Left lung (tissue), 10 donors: ENCODE data around the gene PCNT. TPM values are rescaled to one million over a fixed set of nuclear protein-coding genes. Genes with fewer than 3 reads are reported as not detected.

Experiments used
- ATAC-seq: fragments of 200-7000 bp; cut with Tn5 transposase; one replicate; pipeline ENCODE4 v1.9.1; 2020; ENCODE audit warnings: moderate library complexity
- DNase-seq, 4 donors: peaks; one replicate each; pipeline ENCODE4 v3.0.0-alpha.2; 2013 to 2020
- H3K27ac ChIP-seq, 2 donors: fragments of 200-600 bp; sonication (generic) in 1 of 2; one replicate each; pipeline versions ENCODE4 v1.5.0 to v1.8.0; 2020 to 2021
- H3K27me3 ChIP-seq, 2 donors: fragments of 200-600 bp; sonication (generic) in 1 of 2; one replicate each; pipeline versions ENCODE4 v1.5.0 to v1.8.0; 2020 to 2021
- H3K36me3 ChIP-seq, 2 donors: fragments of 200-600 bp; sonication (generic) in 1 of 2; one replicate each; pipeline versions ENCODE4 v1.5.0 to v1.8.0; 2020 to 2021
- H3K4me1 ChIP-seq, 2 donors: fragments of 200-600 bp; one replicate each; pipeline ENCODE4 v1.8.0; 2021
- H3K4me3 ChIP-seq, 2 donors: fragments of 200-600 bp; sonication (generic) in 1 of 2; one replicate each; pipeline versions ENCODE4 v1.5.0 to v1.8.0; 2020 to 2021; ENCODE audit warnings: mild to moderate bottlenecking in 1 of 2
- H3K9me3 ChIP-seq, 2 donors: fragments of 200-600 bp; sonication (generic) in 1 of 2; one replicate each; pipeline versions ENCODE4 v1.5.0 to v1.8.0; 2020 to 2021
- CTCF ChIP-seq, 2 donors: fragments of 200-600 bp; sonication (generic) in 1 of 2; IDR thresholded peaks; one replicate each; pipeline versions ENCODE4 v1.5.0 to v1.8.0; 2021; ENCODE audit warnings: antibody characterized with exemption in 2 of 2
- intact Hi-C, 2 donors: fragments of 100-400 bp; cut with DNase I; formaldehyde crosslinking; loops; one replicate each; pipeline versions ENCODE4 v1.11.2 to v1.14.2; 2022
- polyA plus RNA-seq, 6 donors: library from polyadenylated mRNA; unstranded; fragments of 120-200 nt; gene quantifications; one replicate each; pipeline ENCODE4 v1.2.1, GENCODE V29; 2013; ENCODE audit not compliant: insufficient read length in 6 of 6
- total RNA-seq, 2 donors: library from RNA; stranded (reverse); fragmentation: NEBNext Ultra II Directional; extraction: Animal tissue kit (Norgen Biotek cat#: 25700); gene quantifications; one replicate each; pipeline ENCODE4 v1.2.1, GENCODE V29; 2021
- donor health status: DM: no; HTN: yes; CAD: no.
- donor health status: DM: no; HTN: no; CAD: no.

The PCNT gene
- total and polyA plus RNA-seq, 8 donors, result 25.7 to 35.4 (median 32.4) TPM

- no peaks in the 10 kb centered on the region for H3K36me3 ChIP-seq
- TF ChIP-seq CTCF (IDR thresholded peaks at IDR 0.05), result no peak
- H3K4me1 ChIP-seq, result peaks cover 22 to 49% of the 10 kb centered on the region in 2 donors
- H3K27ac ChIP-seq, result peak overlapping the region in 1 of 2 donors; percentile 33
- ATAC-seq, result no peak
- DNase-seq, result peak in 1 of 4 donors; percentile 44
- H3K27me3 ChIP-seq, result no peaks in the 10 kb centered on the region
- H3K4me3 ChIP-seq, result no peak overlapping the region
- intact Hi-C loops, result no loop called here
- no peaks in the 10 kb centered on the region for H3K9me3 ChIP-seq
These were observed 131.8 kb downstream of the PCNT start for GRCh38 chr21:46455575-46456385.

- Histone ChIP-seq H3K4me1 (peaks cover 22 to 58% of the 10 kb centered on the region in 2 donors), H3K4me3 (no peak overlapping the region), H3K36me3 (no peaks in the 10 kb centered on the region), H3K27me3 (no peaks in the 10 kb centered on the region), H3K9me3 (no peaks in the 10 kb centered on the region), H3K27ac (no peak overlapping the region)
- ATAC-seq, result no peak
- no peak for TF ChIP-seq CTCF (IDR thresholded peaks at IDR 0.05)
- intact Hi-C loops, result no loop called here
- DNase-seq, result no peak
These were observed 132.8 kb downstream of the PCNT start for GRCh38 chr21:46456750-46457149.

GRCh38 chr21:46457801-46458314 lies 133.9 kb downstream of the PCNT start:
- H3K27me3 ChIP-seq, result no peaks in the 10 kb centered on the region
- ATAC-seq, result peak; percentile 17
- H3K9me3 ChIP-seq, result no peaks in the 10 kb centered on the region
- H3K4me1 ChIP-seq, result peaks cover 22 to 62% of the 10 kb centered on the region in 2 donors
- H3K36me3 ChIP-seq, result peaks cover 0 to 1% of the 10 kb centered on the region in 2 donors
- H3K4me3 ChIP-seq, result peak overlapping the region; percentile 62 to 87
- no peak for TF ChIP-seq CTCF (IDR thresholded peaks at IDR 0.05)
- intact Hi-C loops, result no loop called here
- H3K27ac ChIP-seq, result peak overlapping the region; percentile 84 to 87
- DNase-seq, result peak in 3 of 4 donors; percentile 30 to 87 (median 48)

- Histone ChIP-seq H3K9me3 (no peaks in the 10 kb centered on the region), H3K27ac (peak within 1 kb of the TSS; percentile 84 to 87), H3K27me3 (no peaks in the 10 kb centered on the region), H3K4me1 (peaks cover 22 to 62% of the 10 kb centered on the region in 2 donors), H3K4me3 (peak within 1 kb of the TSS; percentile 82 to 87), H3K36me3 (peaks cover 0 to 6% of the 10 kb centered on the region in 2 donors)
- ATAC-seq (peak; percentile 97), DNase-seq (peak; percentile 97 to 99 (median 98))
- intact Hi-C loops, result no loop called here
- no peak for TF ChIP-seq CTCF (IDR thresholded peaks at IDR 0.05)
These were observed 134.5 kb downstream of the PCNT start, which contains the start of gene DIP2A for GRCh38 chr21:46458315-46459023. TSS of gene DIP2A (plus strand) at chr21:46458891. CDS start at chr21:46459132, 241 bp downstream.

- TF ChIP-seq CTCF (IDR thresholded peaks at IDR 0.05), result no peak
- ATAC-seq, result no peak
These were observed 135.0 kb downstream of the PCNT start for GRCh38 chr21:46459024-46459355.

More at GRCh38 chr21:46459024-46459355, 135.0 kb downstream of the PCNT start:
- H3K4me3 ChIP-seq, result peak overlapping the region; percentile 82 to 87
- peak overlapping the region; percentile 53 to 87 for H3K27ac ChIP-seq
- DNase-seq, result no peak
- H3K27me3 ChIP-seq, result no peaks in the 10 kb centered on the region
- H3K4me1 ChIP-seq, result peaks cover 22 to 62% of the 10 kb centered on the region in 2 donors
- no peaks in the 10 kb centered on the region for H3K9me3 ChIP-seq
- intact Hi-C loops, result no loop called here
- H3K36me3 ChIP-seq, result peaks cover 0 to 6% of the 10 kb centered on the region in 2 donors
